ENCODE data around the gene HOXC12.

HOXC12 gene

DNA sequence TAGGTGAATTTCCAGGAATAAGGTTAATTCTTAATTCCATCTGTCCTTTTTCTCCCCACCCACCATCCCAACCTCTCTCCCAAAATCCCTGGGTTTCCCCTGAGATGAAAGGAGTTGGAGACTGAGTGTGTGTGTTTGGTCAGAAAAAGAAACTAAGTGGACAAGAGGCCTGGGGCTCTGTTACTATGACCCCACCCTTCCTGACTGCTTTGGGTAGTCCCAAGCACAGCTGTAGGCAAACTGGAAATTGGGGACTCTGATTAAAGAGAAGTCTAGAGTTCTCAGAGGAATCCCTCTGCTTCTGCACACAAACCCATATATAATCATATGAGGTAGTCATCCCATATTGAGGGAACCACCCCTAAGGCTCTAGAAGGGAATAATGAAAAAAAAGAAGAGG is 7.0 kb upstream of the HOXC12 start:
- in situ Hi-C loops (cut with MboI; ENCODE audit: low sequenced_read_pairs, unreplicated experiment), result no loop called here
- TF ChIP-seq, protein P1, sequence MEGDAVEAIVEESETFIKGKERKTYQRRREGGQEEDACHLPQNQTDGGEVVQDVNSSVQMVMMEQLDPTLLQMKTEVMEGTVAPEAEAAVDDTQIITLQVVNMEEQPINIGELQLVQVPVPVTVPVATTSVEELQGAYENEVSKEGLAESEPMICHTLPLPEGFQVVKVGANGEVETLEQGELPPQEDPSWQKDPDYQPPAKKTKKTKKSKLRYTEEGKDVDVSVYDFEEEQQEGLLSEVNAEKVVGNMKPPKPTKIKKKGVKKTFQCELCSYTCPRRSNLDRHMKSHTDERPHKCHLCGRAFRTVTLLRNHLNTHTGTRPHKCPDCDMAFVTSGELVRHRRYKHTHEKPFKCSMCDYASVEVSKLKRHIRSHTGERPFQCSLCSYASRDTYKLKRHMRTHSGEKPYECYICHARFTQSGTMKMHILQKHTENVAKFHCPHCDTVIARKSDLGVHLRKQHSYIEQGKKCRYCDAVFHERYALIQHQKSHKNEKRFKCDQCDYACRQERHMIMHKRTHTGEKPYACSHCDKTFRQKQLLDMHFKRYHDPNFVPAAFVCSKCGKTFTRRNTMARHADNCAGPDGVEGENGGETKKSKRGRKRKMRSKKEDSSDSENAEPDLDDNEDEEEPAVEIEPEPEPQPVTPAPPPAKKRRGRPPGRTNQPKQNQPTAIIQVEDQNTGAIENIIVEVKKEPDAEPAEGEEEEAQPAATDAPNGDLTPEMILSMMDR (IDR thresholded peaks at IDR 0.05; ENCODE audit: borderline replicate concordance, control extremely low read depth, extremely low read depth, insufficient read depth, missing control alignments), result no peak
- DNase-seq (ENCODE audit: low spot score), result no peak

DNA sequence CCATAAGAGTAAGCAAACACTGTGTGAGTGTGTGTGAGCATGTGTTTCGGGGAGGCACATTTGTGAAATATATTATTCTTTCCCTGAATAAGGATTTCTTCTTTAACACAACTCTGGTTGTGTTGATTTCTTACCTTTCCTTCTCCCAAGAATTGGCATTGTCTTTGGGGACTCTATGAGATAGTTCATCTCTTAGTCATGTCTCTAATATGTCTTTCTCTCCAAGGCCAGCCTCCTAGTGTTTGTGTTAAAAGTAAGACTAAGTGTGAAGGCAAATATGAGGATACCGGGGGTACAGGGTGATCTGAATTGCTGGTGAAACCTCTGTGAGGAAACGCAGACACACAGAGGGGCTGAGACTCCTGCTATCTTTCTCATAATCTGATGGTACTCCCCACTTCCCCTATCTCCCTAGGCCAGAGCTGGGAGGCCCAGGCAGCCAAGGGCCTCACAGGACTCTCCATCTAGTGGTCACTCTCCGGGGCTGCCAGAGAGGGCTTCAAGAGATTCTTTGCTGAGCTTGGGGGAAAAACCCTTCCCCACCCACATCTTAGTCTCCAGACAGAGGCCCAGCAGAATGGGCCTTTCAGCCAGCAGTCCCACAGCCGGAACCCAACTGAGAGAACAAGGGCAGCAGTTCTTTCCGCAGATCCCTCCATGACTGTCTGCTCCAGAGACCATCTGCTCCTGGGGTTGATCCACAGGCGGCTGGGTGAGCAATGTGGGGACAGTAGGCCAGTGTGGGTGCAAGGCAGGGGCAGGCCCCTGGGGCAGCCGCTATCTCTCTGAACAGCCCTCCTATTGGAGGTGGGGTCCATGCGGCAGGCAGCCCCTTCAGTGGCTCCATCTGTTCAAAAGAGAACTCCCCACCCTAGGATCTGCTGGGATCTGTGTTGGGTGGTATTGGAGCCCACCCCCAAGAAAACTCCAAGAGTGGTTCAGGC is 5.8 kb upstream of the HOXC12 start:
- TF ChIP-seq, protein P1 (IDR thresholded peaks at IDR 0.05; ENCODE audit: borderline replicate concordance, control extremely low read depth, extremely low read depth, insufficient read depth, missing control alignments), result no peak
- no peak for DNase-seq (ENCODE audit: low spot score)
- in situ Hi-C loops (cut with MboI; ENCODE audit: low sequenced_read_pairs, unreplicated experiment), result no loop called here

DNA sequence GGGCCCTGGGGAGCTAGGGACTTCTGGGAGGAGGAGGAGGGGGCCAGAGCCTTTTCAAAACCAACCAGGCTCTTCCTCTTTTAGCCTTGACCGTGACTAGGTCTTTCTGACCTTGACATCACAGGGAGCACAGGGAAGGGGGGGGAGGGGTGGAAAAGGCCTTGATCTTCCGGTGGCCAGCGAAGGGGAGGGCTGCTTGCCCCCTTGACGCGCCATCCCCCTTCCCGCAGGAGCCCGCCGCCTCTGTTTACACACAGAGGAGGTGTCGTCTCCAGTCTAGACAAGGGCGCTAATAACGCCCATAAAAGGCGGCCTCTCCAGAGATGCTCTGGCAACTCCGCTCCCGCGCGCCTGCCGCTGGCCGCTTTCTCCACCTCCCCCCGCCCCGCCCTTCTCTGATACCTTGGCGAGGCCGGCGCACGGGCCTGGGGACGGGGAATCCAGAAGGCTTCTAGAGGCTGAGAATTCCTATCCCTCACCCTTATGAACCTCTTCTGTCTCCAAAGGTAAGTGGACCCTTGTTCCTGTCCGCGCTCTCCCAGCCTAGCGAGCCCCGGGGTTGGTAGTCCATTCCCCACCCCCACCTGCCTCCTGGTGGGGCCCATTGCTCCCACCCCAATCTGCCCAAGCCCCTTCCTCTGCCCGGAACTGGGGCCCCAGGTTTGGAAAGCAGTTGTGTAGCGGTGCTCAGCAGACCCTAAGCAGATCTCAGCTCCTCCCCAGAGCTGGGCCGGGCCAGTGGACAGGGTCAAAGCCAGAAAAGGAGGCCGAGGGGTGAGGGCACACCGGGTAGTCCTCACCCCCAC is 4.9 kb upstream of the HOXC12 start:
- TF ChIP-seq, protein P1 (IDR thresholded peaks at IDR 0.05; ENCODE audit: borderline replicate concordance, control extremely low read depth, extremely low read depth, insufficient read depth, missing control alignments), result no peak
- DNase-seq (ENCODE audit: low spot score), result no peak
- in situ Hi-C loops (cut with MboI; ENCODE audit: low sequenced_read_pairs, unreplicated experiment), result no loop called here

DNA sequence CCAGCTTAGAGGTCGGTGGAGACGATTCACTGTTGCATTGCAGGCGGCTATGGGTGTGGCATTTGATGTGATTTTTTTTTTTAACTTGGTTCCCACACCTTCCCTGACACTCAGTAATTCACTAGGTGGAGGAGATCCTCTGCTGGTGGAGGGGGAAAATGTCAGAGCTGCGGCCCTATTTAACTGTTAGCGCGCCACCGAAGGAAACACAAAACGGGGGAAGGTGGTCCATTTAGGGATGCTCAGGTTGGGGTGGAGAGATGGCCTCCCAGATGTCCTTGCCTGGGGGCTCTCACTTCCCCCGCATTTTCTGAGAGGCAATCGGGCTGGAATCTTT is 4.3 kb upstream of the HOXC12 start:
- TF ChIP-seq, protein P1 (IDR thresholded peaks at IDR 0.05; ENCODE audit: borderline replicate concordance, control extremely low read depth, extremely low read depth, insufficient read depth, missing control alignments), result no peak
- in situ Hi-C loops (cut with MboI; ENCODE audit: low sequenced_read_pairs, unreplicated experiment), result no loop called here
- no peak for DNase-seq (ENCODE audit: low spot score)

DNA sequence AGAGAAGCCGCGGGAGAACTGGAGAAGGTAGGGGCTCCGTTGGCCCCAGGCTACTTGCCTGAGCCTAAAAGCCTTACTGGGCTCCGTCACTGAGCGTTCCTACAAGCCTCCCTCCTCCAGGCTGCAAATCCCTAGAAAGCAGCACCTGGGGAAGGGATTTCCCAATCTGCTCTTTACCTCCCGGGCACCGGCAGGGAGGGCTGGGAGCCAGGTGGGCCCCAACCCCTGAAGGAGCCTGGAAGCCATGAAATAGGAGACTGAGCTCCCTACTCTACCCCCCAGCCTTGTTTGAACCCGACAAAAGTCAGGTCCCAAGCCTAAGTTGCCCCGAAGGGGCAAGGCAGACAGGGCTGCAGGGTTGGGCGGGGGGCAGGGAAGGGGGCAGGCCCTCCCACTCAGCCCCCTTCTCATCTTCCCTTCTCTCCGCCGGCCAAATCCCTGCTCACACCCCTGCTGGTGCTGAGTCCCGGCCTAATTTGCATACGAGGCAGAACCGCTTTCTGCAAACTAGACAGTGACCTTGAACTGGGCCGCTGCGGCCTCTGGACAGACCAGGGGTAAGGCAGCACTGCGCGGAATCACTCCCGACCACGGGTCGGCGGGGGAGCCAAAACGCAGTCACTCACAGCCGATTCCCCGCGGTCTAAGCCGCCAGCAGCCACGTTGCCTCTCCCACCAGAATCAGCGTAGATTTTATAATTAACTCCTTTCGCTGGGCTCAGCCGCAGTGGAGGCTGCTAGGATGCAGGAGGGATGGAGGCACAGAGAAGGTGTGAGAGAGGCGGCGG is 3.7 kb upstream of the HOXC12 start:
- no peak for DNase-seq (ENCODE audit: low spot score)
- in situ Hi-C loops (cut with MboI; ENCODE audit: low sequenced_read_pairs, unreplicated experiment), result no loop called here
- TF ChIP-seq, protein P1 (IDR thresholded peaks at IDR 0.05; ENCODE audit: borderline replicate concordance, control extremely low read depth, extremely low read depth, insufficient read depth, missing control alignments), result no peak
